Putamen (tissue), 1 donor: ENCODE measurements around the gene C1QTNF8.

Experiments used
- DNase-seq: peaks from one replicate; pipeline ENCODE4 v3.0.0-alpha.2; 2016; ENCODE audit warnings: low spot score

Gene C1QTNF8

DNA sequence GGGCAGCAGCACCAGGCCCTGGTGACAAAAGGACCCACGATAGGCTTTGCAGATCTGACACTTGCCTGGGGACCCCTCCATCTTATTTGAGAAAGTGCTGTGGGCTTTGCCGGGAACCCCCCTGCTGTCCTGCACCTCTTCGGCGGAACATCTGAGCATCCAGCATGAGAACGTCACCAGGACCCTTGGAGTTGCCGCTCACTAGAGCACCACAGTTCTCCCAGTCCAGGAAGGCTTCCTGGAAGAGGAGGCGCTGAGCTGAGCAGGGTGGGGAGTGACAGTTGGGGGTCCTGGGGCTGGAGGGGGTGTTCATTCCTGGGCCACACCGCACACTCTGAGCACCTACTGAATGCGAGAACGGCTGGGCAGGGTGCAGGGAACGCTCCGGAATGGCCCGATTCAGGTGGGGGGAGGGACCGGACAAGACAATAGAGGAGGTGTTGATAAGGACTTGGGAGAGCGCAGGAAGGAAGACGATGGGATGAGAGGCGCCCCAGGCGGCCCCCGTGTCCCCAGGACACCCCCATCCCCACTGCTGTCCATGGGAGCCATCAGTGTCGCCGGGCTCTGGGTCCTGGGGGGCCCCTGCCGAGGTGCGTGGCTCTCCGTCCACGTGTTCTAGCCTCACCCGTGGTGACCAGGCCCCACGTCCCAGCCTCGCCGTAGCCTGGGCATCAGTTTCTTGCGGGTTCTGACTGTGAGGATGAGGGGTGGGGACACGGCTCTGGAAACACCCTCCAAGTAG lies 32.1 kb upstream of the C1QTNF8 start:
- DNase-seq = no peak

DNA sequence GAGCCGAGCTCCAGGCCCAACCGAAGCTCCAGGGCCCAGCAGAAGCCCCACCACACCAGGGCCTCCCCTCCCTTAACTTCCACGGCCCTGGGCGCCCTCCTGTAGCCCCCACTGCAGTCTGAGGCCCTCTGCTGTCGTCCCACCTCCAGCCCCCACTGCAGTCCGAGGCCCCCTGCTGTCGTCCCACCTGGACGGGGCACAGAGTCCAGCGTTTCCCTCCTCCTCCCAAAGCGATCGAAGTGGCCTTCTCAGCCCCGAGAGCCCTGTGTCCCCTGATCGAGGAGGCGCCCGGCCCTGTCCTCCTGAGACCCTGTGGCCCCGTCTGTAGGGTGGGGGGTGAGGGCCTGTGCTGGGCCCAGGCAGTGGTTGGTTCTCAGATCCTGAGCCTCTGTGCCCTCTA lies 31.1 kb upstream of the C1QTNF8 start:
- DNase-seq = no peak

DNA sequence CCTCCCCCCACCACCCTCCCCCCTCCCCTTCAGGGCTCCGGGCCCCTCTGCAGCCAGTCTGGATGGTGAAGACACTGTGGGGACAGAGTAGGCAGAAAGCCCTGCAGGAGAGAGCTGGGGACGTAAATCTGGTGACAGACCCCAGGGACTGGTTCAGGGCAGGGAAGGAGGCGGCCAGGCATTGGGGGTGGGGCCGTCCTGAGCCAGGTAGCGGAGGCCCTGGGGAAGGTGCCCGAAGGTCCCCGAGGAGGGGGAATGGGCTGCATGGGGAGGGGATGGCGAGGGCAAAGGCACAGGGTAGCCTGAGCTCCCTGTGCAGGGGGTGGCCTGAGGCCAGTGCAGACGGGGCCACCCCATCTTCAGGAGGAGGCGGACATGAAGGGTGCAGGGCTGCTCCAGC lies 30.5 kb upstream of the C1QTNF8 start:
- no peak for DNase-seq

DNA sequence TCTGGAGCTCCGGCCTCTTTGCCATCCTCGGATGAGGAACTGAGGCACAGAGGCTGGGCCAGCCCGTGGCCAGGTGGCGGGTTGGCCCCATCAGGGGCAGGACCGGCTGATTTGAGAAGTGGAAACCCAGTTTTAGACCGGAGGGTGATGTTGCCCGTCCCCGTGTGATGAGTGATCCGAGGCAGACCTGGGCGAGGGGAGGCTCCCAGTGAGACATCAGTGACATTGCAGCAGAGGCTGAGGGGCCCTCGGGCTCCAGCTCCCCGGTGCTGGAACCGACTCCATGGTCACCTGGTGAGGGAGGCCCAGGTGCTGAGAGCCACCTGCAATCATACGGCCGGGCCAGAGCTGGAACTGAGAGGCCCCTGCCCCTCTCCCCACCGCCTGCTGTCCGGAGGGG lies 30.0 kb upstream of the C1QTNF8 start:
- DNase-seq = no peak

DNA sequence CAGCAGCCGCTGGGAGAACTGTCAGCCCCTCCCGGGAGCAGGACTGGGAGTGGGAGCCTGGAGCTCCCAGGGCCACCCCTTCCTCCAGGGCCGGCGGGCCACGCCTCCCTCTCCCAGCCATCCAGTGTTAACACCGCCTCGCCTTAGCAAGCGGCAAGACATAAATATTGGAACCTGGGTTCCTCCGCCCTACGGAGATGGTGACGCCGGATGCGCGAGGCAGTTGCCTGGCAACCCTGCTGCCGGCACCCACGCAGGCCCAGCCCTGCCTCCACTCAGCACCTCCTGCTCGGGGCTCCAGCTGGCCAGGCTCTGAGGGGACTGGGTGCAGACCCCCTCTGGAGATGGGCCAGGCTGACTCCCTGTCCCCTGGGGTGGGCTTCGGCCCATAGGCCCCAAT lies 29.4 kb upstream of the C1QTNF8 start:
- DNase-seq = peak; percentile 68

DNA sequence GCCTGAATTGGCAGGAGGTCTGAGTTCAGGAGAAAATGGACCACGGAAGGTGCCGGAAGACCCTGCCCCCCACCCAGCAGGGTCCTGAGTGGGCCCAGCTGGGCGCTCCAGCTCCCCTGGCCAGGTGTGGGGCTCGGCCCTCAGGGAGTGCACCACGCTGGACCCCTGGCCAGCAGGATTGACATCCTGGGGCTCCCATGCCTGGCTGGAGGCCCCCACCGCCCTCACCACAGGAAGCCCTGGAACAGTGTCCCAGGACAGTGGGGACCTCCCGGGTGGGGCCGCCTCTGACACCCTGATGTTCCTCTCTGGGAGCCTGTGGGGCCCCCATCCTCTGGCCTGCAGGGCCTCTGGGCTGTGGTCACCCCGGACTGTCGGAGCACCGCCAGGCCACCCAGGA lies 28.8 kb upstream of the C1QTNF8 start:
- no peak for DNase-seq

DNA sequence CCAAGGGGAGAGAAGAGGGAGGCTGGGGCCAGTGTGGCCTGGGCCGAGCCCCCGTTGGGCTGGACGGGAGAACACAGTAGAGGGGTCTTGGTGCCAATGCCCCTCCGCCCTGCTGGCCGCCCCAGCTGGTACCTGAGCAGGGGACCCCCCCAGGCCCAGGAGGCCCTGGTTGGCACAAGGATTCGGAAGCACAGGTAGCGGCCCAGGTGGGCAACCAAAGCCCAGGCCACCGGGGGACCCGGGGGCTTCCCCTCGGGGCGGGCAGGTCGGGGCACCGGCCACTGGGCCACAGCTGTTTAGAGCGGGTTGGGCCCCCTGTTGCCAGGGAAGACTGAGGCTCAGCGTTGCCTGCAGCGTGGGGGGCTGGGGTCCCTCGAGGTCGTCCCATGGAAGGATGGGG lies 28.2 kb upstream of the C1QTNF8 start:
- no peak for DNase-seq

DNA sequence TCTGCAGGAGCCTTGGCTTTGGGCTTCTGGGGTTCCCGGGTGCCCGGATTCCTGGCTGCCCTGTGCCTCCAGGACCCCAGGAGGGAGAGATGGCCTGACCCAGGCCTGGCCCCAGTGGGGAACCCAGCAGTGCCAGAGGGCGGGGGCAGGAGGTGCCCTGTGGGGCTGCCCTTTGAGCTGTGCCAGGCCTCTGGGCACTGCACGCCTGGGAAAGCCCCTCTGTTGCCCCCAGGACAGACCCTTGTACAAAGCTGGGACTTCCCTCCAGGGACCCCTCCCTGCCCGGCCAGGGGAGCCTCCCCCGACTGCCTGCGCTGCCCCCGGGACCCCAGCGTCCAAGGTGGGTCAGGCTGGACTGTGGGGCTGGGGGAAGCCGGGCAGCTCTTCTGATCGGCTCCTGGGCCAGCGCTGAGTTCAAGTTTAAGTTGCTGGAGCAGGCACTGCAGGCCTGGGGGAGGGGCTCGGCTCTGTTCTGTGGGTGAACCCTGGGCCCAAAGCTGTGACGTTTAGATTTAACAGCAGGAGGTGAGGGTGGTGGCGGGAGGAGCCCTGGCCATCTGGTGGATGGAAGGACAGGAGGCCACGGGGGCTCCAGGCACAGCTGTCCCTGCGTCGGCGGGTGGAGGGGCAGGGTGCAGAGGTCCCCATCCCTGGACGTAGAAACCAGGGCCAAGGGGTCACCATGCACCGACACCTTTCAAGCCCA lies 27.6 kb upstream of the C1QTNF8 start:
- DNase-seq = no peak

DNA sequence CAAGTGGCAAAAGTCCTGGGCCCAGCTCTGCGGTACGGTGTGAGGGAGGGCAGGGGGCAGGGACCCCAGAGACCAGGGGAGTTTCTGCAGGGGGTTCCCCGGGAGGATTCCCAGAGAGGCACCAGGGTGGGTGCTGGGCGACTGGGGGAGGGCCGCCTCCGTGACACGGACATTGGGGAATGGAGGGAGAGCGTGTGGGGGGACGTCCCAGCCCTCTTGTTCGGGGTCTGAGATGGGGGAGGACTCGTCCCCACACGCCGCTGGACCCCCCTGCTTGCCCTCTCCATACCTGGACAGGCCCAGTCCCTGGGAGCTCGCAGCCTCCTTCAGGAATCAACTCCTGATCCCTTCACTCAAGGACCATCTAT lies 26.3 kb upstream of the C1QTNF8 start:
- no peak for DNase-seq

DNA sequence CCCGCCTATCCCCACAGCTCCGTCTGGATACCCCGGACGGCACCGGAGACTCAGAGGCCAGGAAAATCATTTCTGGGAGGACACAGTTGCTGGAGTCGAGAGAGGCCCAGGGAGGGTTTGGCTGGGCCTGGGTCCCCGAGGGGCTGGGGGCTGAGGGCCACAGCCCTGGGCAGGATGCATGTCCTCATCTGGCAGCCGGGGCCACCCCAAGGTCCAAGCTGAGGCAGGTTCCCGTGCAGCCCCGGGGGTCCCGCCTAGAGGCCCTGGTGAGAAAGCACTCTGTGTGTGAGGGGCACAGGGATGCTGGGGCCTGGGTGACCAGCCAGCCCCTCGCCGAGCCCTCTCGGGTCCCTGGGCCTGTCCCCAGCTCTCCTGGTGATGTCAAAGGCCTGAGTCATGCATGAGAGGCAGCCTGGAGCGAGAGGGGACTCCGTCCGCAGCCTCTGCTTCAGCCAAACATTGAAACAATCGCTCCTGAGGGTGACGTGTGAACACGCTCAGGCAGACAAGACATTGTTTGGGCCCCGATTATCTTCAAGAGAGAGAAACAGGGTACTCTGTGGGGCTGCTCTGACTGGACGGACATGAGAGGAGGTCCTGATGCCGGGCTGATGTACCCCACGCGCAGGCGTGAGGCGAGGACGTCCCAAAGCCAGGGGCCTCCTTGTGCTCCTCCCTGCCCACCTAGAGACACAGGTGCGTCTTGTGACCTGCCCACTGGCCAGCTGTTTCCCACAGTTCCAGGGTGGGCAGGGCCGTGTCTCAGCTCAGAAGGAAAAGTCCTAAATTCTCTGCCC lies 25.8 kb upstream of the C1QTNF8 start:
- no peak for DNase-seq

DNA sequence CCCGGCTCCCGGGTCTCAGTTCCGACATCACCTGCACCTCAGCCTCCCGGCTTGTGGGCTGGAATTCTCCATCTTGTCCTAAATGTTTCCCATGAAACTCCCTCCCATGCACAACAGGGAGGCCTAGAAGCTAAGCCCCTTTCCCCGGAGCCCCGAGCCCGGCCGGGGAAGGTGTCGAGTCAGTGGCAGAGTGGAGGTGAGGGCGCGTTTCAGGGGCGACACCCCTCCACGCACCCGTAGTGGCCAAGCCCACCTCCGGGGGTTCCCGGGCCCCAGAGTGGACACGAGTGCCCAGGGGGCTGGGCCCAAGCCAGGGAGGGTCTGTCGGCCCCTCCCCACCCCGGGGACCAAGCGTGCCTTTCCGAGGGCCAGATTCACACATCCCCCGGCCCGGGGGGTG lies 25.0 kb upstream of the C1QTNF8 start:
- DNase-seq = no peak

DNA sequence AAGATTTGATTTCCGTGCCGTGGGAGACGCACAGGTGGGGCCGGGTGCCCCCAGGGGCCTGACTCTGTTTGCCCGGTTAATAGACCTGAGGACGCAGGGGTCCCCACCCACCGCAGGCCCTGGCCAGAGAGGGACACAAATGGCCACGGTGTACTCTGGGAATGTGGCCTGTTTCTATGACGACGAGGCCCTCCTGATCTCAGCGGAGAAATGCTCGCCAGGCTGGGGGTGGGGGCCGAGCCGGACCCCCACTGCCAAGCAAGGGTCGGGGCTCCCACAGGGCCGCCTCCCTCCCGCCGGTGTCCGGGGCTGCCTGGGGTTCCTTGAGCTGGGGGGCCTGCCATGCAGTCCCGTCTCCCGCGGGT lies 24.5 kb upstream of the C1QTNF8 start:
- DNase-seq = no peak

DNA sequence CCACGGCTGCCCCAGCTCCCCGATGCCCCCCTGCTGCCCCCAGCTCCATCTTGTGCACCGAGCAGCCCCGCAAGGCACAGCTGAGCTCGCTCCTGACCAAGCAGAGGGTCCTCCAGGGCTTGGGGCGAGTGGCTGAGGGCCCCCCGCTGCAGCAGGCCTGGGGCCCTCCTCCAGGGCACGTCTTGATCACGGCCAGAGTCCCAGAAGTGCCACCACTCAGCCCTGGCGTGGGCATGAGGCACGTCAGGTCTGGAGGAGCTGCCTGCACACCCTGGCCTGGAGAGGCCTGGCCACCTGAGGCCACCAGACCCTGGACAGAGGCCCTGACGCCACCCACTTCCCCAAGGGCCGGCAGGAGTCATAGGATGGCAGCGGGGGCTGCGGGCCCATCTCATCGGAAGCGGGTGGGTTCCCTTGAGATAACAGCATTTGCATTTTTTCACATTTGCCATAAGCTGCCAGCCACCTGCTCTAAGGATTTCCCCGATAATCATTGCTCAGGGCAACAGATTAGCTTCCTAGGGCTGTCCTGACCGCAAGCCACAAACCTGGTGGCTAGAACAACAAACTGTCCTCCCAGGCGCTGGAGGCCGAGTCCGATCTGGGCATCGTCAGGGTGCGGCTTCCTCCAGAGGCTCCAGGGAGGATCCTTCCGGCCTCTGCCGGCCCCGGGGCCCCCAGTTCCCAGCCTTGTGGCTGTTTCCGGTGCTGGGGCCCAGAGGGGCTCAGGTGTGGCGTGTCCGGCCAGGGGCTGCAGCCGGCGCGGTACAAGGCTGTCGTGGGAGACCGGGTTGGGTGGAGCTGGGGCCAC lies 23.9 kb upstream of the C1QTNF8 start:
- no peak for DNase-seq

DNA sequence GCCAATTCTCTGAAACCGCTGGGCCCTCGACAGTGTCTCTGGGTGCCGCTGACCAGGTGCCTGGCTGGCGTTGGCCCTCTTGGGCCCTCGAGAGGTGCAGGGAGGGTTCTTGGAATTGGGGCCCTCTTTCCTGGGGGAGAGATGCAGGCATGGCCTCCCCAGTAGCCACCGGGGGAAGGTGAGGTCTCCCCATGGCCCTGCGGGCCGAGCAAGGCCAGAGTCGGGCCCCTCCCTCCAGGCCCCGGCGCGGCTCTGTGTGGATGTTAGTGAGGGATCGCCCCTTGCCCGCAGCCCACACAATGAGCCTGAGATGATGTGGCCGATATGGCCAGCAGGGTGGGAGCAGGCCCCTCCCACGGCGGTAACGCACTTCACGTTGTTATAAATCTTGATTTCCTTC lies 23.1 kb upstream of the C1QTNF8 start:
- no peak for DNase-seq

DNA sequence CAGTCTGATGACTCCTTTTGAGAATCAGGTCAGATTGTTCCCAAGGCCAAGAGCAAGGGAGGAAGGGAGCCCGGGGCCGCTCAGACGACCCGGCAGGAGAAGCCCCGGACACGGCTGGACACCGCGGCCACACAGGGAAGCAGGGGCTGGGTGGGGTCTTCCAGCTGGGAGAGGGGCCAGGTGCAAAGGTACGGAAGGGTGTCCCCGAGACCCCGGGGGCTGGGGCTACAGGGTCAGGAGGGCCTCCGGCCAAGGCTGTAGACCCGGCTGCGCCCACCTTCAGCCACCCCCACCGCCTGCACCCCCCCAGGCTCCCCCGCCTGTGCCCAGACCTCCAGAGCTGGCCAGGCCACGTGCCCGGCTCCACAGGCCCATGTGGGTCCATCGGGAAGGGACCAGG lies 21.9 kb upstream of the C1QTNF8 start:
- DNase-seq = no peak

DNA sequence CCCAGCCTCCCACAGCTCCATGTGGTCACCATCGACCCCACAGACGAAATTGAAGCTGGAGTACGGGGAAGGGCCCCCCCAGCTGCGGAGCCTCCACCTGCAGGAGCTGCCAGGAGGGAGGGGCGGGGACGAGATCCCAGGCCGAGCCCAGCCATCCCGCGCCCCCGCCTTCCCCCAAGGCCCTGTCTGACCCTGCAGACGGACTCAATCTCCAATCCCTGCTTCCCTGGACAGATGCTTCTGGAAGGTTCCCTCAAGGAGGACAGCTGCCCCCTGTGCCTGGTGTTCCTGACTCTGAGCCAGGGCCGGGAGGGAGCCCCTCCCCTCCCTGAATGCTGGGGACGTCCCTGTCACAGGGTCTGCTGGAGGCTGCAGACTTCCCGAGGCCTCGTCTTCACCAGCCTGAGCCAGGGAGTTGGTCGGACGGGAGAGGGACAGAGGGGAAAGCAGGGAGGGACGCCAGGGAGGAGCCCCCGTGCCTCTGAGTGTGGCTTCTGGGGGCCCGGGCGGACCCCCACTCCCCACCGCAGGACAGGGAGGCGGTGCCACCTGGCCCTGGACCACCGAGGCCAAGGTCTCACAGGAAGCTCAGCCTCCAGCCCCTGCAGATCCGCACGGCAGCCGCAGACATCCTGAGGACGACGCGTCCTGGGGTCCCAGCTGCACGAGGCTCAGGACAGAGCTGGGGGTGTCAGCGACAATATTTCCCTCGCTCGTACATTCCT lies 21.3 kb upstream of the C1QTNF8 start:
- no peak for DNase-seq

DNA sequence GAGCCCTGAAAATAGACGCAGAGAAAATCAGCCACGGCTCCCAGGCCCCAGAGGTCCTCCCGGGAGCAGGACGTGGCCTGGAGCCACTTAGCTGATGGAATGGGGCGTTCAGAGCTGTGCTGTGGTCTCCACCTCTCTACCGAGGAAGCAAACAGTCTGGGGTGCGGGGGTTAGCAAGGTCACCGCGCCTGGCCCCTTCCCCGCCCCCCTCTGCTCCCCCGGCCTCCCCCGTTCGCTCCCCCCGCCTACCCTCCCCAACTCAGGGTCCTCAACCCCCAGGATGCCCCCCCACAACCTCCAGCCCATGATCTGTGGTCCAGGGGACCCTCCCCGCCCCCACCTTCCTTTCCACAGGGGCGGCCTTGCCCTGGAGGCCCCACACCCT lies 20.6 kb upstream of the C1QTNF8 start:
- DNase-seq = no peak

DNA sequence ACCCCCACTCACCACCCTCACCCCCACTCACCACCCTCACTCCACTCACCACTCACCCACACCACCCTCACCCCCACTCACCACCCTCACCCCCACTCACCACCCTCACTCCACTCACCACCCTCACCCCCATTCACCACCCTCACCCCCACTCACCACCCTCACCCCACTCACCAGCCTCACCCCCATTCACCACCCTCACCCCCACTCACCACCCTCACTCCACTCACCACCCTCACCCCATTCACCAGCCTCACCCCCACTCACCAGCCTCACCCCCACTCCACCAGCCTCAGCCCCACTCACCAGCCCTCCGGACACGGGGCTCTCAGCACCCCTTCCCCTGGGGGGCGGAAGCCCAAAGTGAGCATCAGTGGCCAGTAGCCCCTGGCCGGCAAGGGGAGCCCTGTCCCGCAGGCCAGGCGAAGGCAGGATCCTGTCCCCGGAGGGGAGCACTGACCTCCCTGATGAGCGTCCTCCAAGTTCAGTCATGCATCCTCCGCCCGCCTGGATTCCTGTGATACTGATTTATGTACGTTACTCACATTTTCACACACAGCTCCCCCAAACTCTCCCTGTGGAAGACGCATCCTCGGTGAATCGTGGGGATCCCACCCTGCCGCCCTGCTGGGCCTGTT lies 18.0 kb upstream of the C1QTNF8 start:
- DNase-seq = no peak

DNA sequence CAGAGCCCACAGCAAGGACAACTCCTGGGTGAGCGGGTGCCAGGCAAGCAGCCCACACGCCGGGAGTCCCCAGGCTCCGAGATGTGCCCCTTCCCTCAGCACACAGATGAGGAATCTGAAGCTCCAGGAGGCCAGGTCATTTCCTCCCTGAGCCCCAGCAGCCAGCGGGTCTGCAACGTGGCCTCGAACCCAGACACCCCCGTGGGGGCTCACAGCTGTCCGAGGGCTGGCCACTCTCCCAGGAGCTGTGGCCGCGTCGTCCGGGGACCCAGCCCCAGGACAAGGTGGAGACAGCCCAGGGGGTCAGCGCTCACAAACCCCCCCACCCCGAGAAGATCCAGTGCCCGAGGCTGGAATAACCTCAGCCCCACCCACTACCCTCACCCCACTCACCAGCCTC lies 17.4 kb upstream of the C1QTNF8 start:
- no peak for DNase-seq

DNA sequence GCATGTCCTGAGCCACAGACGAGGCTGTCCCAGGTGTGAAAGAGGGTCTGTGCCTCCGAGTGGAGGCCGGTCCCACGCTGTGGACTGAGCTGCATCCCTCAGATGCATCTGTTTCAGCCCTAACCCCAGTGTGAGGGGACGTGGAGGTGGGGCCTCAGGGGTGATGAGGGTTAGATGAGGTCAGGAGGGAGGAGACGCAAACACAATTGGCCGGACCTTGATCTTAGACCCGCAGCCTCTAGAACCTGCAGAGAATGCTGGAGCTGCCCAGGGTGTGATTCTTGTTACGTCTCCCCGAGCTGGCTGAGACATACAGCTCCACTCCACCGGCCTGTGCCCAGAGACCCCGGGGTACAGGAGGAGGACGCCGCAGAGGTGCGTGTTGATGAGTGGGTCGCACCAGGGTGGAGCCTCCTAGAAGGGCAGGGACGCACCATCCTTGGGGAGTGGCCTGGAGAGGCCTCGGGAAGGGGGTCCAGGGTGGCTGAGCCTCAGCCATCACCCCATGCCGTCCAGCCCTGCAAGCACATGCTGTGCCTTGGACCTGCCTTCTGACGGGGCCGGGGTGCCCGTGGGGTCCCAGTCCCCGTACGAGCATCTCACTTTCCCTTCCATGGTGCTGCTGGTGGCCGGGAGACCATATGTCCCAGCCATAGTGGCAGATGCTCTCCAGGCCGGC lies 16.6 kb upstream of the C1QTNF8 start:
- no peak for DNase-seq

DNA sequence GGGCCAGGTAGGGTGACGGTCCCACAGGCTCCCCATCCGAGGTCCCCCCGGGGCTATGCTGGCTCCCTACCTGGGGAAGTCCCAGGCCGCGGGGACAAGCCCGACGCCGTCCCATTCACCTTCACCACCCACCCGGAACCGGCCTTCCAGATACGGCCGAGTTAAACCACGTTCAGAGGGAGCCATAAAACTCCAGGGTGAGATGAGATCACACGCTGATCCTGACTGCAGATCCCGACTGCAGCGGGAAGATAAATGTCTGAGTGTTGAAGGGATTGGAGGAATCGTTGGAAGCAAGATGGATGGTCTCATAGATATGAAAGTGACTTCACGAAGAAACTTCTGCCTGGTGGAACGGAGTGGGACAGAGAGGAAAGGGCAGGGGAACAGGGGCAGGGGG lies 13.6 kb upstream of the C1QTNF8 start:
- DNase-seq = no peak
